ENCODE results near the gene ARHGEF4. TPM values are rescaled to one million over a fixed set of nuclear protein-coding genes. Genes with fewer than 3 reads are reported as not detected.
"Not testable (repeated sequence)": the region's sequence is repeated elsewhere in the genome, so short reads cannot be mapped to it uniquely, and the experiment has no call there.

The ARHGEF4 gene
- total RNA-seq, 1 experiment from 2014 or later = 0.72 TPM

DNA sequence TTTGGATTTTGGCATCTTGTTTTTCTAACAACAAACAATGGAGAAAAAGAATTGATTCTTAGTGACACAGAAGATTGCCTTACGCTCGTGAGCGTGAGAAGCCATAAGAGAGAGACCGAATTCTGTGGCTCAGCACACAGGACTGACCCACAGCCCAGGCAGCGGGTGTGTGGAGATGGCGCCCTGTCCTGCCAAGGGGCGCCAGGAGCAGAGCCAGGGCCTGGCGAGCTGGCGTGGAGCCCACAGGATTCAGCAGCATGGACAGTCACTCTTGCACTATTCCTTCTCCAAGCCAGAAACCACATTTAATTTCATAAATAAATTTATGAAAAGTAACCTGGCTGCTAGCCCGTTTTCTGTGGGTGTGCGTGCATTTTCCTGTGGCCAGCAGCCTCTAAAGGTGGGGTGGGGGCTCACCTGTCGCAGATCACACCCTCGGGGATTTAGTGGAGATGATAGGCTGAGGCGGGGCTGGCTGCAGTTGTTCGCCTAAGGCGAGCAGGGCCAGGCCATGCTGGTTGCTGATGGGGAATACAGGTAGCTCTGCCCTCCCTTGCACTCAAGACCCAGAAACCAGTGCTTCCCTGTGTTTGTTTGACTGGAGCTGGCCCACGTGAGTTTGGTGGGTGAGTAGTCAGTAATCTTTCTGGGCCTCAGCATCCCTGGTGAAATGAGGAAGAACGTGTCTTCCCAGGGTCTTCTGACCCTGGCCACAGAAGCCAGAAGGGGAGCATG lies 210.4 kb downstream of the ARHGEF4 start:
- no peak for DNase-seq (ENCODE audit: low read depth)

DNA sequence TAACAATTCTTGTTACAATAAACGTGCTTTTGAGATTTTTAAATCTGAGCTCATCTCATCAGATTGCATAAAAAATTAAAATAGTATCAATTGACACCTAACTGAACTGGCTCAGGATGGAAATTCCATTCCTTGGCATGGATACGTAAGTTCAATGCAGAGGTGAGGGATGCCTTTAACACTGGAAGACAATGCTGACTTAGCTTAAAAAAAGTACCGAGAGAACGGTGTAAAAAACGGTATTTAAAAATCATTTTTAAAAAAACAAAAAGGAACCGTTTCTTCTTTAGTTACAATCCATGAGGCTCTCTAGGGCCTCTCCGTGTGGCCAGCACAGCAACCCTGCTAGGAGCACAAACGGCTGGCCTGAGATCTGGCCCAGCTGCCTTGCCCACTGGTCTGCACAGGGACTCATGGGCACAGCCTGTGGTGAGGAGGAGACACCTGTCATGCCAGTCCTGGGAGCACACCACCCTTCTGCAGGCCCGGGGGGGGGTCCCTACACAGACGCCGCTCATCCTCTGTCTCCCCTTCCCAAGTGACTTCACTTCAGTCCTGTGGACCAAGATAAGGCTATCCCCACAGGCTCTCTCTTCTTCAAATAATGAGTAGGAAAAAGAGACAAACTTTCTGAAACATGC lies 211.3 kb downstream of the ARHGEF4 start:
- DNase-seq (ENCODE audit: low read depth) = no peak

DNA sequence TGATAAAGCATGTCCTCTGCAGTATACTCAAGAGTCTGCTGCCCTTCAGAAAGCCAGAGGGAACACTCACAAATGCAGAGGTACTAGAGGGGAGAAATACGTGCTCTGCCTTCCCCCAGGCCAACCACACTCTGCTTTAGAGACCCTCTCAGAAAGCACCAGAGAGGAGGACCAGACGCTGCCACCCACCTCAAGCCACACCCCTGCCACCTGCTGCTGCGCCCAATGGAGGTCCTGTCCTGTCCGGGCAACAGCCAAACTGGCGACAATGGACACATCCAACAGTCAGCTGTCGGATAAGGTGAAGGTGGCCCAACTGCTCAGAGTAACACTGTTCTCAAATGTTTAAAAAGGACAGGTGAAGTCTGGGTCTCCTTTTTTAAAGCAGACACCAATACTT lies 211.9 kb downstream of the ARHGEF4 start:
- DNase-seq (ENCODE audit: low read depth) = no peak

DNA sequence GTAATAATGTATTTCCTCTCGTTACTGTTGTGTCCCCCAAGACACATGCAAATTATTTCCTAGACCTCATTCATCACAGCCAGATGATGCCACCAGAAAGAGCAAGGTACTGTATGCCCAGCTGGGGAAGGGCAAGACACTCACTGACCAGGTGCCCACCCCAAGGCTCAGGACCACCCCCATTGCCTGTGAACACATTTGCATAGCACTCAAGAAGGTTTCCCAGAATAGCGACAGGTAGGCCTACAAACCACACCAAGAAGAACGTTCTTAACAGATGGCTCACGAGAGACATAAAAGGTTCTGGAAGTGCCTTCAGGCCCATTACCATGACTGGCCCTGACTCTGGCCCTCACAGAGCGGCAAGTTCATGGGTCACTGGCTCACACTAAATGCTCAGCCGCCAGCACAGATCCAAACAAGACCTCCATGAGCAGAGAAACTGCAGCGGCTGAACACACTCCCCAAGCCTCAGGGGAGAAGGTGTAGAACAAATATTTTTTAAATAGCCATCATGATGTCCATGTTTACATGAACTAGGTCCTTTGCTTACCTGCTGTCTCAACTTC lies 212.5 kb downstream of the ARHGEF4 start:
- no peak for DNase-seq (ENCODE audit: low read depth)

DNA sequence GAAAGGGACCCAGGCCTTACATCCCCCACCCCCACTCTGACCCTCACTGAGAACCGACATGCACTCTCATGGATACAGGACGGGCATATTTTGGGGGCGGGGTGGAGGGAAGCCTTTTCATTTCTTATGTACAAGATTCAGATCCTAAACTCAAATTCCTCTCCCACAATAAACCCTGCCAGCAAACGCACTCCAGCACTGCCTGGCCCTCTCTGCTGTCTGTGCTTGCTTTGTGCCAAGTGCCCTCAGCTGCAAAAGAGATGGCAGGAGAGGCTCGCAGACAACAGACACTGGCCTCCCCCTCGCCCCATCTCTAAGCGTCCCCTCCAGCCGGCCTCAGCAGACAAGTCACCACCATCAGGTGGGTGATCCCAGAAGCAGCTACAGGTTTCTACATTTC lies 214.2 kb downstream of the ARHGEF4 start:
- DNase-seq (ENCODE audit: low read depth) = no peak

DNA sequence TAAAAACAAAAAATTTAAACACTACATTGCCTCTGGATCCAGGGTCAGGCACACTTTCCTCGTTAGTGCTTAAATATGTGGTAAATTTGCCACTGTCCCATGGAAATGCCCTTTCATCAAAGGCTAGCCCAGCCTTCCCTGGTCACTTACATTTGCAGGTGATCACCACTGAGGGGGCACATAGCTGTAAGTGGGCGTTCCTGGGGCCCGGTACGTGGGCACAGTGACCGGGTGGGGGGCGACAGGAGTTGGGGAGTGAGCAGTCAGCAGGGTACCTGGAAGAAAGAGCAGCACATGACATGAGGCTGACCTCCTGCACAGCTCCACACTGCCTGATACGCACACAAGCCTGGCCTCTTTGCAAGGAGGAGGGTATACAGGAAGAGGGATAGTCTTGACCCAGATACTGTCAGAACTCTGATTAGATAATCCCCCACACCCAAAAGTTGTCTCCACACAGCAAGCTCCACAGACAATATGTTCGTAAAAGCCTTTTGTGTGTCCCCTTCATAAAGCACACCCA lies 216.1 kb downstream of the ARHGEF4 start:
- DNase-seq (ENCODE audit: low read depth) = no peak

DNA sequence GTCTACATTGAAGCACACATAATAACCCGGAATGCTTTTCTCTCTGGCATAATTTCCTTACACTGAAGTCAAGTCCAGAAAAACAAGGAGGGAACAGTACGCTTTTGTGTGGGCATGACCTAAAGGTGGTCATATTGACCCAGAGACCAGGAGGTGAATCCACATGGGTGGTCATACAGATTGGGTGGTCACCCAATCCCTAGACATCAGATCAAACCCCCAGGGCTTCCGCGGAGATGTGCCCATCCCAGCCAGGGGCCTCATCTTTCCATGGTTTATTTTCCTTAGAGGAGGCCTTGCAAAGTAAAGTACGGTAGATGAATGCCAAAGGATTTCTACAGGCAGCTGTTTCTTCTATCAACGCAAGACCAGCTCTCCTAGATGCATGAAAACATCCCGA lies 217.8 kb downstream of the ARHGEF4 start:
- DNase-seq (ENCODE audit: low read depth) = no peak

DNA sequence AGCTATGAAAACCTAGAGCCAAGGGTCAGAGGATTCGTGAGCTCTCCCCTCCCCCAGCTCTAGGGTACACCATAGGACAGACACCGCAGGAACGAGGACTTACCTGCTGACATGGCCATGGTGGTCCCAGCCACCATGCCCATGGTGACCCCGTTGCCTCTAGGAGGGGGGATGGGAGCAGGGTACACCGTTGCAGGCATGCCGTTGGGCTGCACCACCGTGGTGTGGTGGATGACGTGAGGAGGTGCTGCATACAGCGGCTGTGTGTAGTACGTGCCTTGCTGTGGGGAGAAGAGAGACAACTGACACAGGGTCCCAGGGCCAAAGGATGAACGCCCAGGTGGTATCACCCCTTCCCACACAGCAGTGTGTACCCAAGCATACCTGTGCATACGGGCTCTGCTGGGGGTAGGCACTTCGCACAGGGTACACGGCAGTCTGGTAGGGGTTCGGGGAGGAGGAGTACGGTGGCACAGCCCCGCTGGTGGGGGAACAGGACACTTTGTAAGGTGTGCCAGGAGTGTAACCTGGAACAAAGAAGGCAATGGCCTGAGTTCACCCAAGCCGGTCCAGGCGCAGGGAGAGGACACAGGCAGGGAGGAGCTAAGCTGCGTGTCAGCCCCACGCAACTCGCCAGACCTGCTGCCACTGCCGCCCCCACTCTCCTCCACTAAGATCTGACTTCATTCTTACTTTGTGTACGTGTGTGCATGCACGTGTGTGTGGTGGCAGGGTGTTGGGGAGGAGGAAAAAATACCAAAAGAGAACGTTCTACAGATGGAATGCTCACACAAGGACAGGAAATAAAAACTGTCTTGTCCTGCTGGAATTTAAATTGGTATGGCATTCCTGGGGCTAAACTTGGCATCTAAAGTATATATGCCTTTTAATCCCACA lies 218.7 kb downstream of the ARHGEF4 start:
- DNase-seq (ENCODE audit: low read depth) = no peak

DNA sequence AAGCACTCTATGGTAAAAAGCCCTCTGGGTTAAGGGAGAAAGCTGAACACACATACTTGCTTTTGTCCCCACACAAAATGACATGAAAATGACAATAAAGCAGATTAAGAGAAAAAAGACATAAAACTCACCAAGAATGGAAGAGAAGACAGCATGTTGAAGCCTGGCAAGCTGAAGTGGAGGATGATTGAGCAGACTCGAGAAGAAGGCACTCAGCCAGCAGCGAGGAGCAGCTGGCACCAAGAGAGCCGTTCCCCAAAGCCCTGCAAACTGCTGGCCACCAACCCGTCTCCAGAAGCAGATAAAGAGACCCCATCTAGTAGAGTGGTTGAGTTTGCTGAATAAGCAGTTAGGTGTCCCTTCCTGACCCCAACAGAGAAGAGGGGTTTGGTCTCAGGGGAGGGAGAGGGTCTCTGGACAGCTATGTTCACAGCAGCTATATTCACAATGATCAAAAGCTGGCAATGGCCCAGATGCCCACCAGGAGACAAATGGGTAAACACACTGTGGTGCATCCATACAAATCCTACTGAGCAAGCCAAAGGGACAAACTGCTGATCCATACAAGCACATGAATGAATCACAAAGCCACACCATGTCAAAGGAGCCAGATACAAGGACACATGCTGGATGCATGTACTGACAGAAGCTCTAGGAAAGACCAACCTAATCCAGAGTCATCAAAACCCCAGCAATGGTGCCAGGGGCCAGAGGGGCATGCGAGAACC lies 219.7 kb downstream of the ARHGEF4 start:
- DNase-seq (ENCODE audit: low read depth) = no peak

DNA sequence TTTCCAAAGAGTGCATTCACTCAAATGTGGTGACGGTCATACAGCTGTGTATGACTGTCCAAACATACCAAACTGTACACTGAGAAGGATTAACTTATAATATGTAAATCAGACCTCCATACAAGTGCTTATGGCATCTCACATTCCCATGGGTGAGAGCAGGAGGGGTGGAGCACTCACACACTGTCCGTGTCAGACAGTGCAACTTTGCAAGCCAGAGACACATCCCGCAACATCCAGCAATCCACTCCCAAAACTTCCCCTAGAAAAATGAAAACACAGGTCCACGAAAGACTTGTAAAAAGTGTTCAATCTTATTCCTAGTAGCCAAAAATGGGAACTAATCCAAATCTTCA lies 220.2 kb downstream of the ARHGEF4 start:
- DNase-seq (ENCODE audit: low read depth) = no peak

DNA sequence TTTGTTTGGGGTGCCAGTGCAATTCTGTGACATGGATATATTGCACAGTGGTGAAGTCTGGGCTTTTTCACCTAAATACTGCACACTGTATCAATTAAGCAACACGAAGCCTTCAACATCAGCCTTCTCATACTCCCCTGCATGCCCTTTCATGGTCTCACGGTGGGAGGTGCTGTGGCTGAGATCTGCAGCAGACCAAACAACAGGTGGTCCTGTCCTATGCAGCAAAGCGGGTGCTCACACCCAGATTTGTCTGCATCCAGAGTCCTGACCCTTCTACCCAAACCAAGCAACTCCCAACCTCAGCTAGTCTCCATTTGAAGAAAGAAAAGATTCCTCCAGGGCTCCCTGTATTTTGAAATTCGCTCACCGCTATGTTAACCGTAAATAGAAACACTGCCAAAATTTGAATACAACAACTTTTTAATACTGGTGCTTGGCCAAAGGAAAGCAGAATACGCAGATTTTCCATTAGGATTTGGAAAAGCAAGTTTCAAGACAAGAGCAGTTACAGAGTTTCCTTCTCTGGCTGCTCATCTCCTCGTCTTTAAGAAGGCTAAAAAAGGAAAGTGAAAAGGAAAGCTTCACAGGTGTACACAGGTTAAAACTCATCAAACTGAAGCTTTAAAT lies 221.6 kb downstream of the ARHGEF4 start:
- DNase-seq (ENCODE audit: low read depth) = no peak

DNA sequence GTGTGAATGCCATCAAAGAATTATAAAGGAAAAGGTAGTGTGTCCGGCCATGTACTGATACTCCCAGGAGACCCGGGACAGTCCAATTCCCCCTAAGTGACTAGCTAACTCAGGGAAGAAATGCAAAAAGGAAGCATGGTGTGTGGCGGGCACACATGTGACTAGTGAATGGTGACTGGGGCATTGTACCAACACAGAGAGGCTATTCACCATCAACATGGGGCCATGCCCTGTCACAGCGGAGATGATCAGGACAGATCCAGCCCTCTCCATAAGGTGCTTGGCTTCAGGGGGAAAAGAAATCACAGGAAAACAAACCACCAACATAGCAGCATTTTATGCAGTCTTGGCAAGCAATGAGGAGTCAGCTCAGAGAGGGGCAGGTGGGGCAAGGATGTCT lies 222.2 kb downstream of the ARHGEF4 start:
- DNase-seq (ENCODE audit: low read depth) = no peak

DNA sequence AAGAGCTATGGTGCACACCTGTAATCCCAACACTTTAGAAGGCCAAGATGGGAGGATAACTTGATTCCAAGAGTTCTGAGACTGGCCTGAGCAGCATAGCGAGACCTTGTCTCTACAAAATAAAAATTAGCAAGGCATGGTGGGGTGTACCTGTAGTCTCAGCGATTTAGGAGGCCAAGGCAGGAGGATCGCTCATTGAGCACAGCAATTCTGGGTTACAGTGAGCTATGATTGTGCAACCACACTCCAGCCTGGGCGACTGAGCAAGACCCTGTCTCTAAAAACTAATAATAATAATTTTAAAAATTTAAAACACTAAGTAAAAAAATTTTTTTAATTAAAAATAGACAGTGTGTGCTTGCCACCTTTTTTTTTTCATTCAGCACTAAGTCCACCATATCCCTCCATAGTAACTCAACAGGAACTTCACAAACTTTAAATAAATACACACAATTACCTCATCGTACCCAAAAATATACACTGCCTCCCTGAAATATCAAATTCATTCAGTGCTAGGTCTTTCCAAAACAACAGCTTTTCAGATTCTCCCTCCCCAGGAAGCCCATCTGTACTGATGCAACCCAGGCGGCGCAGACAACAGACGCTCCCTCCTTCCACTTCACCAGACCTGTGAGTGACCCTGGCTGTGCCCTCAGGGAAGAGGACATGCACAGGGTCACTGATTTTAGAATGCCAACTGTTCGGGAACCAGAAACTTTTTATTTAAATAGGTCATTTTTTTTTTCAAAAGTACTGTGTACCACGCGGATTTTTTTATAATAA lies 227.0 kb downstream of the ARHGEF4 start:
- no peak for DNase-seq (ENCODE audit: low read depth)

DNA sequence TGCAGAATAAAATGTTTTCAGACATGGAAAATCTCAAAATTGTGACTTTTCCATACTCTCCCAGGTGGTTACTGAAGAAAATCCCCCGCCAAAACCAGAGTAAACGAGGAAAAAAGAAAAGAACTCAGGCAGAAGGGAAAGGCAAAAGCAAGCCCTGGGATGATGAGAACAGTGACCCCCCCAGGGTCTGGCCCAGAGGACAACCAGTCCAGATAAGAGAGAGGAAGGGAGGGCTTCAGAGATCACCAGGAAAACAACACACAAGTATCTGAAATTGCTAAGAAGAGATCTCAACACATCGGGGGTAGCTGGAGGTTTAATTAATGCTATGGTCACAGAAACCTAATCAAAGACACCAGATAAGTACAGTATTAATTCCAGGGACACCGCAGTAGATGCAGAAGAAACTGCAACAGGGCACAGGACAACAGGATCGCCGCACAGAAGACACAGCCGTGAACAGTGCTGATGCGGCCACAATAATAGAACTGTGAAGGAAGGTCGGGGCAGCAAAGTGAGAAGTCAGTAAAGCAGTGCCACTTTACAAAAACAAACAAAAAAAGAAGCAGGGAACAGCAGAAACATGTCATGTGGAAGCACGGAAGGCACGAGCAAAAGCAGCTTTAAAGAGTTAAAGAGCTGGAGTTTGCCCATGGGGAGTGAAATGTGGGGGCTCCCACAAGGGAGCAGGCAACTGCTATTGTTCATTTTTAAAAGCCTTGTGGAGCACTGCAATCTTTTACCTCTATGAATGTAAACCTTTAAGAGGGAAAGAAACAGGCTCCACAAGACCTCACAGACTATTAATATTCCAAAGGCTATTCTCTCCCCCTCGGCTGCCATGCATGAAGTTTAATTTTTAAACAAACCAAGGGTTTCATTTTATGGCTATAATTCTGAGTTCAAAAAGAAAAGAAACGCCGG lies 228.1 kb downstream of the ARHGEF4 start:
- DNase-seq (ENCODE audit: low read depth) = no peak

DNA sequence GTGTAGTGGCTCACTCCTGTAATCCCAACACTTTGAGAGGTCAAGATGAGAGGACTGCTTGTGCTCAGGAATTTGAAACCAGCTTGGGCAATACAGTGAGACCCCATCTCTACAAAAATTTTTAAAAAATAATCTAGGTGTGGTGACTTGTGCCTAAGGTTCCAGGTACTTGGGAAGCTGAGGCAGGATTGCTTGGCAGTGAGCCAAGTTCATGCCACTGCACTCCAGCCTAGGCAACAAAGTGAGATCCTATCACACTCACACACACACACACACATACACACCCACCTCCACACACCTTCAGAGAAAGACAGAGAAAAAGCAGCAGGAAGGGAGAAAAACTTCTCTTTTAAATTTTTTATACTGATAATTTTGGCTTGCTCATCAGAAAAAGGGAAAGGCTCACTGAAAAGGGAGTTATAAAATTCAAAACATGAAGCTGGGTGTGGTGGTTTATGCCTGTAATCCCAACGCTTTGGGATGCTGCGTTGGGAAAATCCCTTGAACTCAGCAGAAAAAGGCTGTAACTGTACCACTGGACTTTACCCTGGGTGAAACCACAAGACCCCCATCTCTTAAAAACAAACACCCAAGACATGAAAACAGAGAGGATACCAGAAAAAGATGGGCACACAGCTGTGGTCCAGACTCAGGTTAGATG lies 230.9 kb downstream of the ARHGEF4 start:
- no peak for DNase-seq (ENCODE audit: low read depth)

DNA sequence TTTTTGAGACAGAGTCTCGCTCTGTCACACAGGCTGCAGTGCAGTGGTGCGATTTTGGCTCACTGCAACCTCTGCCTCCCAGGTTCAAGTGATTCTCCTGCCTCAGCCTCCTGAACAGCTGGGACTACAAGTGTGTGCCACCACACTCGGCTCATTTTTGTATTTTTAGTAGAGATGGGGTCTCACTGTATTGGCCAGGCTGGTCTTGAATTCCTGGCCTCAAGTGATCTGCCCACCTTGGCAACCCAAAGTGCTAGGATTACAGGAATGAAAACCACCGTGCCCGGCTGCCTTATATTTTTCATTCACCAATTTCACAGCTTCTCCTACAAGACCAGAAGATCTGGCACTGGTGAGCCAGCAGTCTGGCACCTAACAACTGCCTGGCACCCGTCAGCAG lies 231.5 kb downstream of the ARHGEF4 start:
- DNase-seq (ENCODE audit: low read depth) = not testable (repeated sequence)

DNA sequence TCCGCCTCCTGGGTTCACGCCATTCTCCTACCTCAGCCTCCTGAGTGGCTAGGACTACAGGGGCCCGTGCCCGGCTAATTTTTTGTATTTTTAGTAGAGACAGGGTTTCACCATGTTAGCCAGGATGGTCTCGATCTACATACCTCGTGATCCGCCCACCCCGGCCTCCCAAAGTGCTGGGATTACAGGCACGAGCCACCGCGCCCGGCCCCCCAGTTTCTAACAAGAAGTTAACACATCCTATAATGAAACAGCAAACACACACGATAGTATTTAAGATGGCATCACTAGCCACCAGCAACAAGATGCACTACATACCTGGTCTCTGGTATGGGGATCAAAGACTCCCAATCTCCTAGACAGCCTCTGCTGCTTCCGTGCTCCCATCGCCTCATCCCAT lies 238.9 kb downstream of the ARHGEF4 start:
- DNase-seq (ENCODE audit: low read depth) = not testable (repeated sequence)

DNA sequence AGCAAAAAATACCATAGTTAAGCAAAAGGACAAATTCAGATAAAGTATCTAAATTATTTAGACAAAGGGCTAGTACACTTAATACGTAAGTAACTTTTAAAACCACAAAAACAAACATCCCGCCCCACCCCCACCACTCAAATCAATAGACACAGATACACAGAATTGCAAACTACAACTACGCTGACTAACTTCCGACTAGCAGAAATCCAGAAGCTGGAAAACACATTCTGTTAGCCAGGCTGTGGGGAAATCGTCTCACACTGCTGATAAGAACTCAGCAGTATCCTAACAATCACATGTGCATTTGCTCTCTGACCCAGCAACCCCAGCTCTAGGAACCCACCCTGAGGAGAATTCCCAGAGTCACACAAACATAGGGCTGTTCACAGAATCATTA lies 240.0 kb downstream of the ARHGEF4 start:
- no peak for DNase-seq (ENCODE audit: low read depth)
